ENCODE results near the gene SBK3.

DNA sequence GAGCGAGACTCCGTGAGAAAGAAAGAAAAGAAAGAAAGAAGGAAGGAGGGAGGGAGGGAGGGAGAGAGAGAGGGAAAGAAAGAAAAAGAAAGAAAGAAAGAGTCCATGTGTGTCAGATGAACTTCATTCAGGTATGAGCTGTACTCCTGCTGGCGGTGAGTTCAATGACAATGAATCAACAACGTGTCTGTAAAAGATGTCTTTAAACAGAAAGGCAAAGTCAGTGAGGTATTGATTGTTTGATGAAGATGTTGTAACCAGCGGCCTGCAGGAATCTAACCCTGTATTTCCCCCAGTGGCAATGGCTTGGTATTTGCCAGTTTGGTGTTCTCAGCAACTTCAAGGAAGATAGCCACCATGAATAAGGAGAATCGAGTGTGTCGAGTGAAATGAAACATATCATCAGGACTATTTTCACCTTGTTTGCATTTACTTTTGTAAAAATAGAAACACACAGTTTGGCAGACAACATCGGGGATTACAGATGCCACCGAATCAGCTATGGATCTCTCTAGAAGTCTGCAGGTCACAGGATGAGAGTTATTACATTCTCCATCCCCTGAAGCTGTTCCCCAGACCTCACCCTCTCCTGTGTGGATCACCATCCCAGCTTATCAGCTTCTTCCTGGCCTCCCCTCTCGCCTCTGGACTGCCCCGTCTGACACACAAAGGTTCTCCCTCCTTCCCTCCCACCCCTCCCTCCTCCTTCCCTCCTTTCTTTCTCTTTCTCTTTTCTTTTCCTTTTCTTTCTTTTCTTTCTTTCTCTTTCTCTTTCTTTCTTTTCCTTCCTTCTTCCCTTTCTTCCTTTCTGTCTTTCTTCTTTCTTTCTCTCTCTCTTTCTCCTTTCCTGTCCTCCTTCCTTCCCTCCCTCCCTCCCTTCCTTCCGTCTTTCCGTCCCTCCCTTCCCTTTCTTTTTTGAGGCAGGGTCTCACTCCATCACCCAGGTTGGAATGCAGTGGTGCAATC, 8.2 kb upstream of the SBK3 start:
- no peak for TF ChIP-seq POLR2A (IDR thresholded peaks at IDR 0.05)
- TF ChIP-seq, protein P1, sequence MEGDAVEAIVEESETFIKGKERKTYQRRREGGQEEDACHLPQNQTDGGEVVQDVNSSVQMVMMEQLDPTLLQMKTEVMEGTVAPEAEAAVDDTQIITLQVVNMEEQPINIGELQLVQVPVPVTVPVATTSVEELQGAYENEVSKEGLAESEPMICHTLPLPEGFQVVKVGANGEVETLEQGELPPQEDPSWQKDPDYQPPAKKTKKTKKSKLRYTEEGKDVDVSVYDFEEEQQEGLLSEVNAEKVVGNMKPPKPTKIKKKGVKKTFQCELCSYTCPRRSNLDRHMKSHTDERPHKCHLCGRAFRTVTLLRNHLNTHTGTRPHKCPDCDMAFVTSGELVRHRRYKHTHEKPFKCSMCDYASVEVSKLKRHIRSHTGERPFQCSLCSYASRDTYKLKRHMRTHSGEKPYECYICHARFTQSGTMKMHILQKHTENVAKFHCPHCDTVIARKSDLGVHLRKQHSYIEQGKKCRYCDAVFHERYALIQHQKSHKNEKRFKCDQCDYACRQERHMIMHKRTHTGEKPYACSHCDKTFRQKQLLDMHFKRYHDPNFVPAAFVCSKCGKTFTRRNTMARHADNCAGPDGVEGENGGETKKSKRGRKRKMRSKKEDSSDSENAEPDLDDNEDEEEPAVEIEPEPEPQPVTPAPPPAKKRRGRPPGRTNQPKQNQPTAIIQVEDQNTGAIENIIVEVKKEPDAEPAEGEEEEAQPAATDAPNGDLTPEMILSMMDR (IDR thresholded peaks at IDR 0.05), result no peak
